NCI-H2081 (cell line): ENCODE data around the gene ATOSB.

Experiments
- DNase-seq, 2 experiments: peaks; one replicate each; lab custom pipeline; 2025; lab: John Stamatoyannopoulos, UW

ATOSB gene

GRCh38 chr9:35114113-35114839, 1.4 kb downstream of the ATOSB start:
- peak; percentile 10 to 36 for DNase-seq

GRCh38 chr9:35112257-35113020, 3.2 kb downstream of the ATOSB start:
- DNase-seq = no peak

- DNase-seq = peak; percentile 98 to 99
These were observed 4.4 kb downstream of the ATOSB start for GRCh38 chr9:35111001-35111933.

- DNase-seq = no peak
These were observed 5.3 kb downstream of the ATOSB start for GRCh38 chr9:35110327-35110761.

GRCh38 chr9:35108946-35109575, 6.6 kb downstream of the ATOSB start:
- DNase-seq = no peak

GRCh38 chr9:35108461-35108860, 7.2 kb downstream of the ATOSB start:
- DNase-seq = no peak

GRCh38 chr9:35107297-35108290, 8.1 kb downstream of the ATOSB start:
- no peak for DNase-seq

- DNase-seq = no peak
These were observed 9.3 kb downstream of the ATOSB start for GRCh38 chr9:35106343-35106730.

GRCh38 chr9:35105571-35106342, 9.9 kb downstream of the ATOSB start:
- DNase-seq = no peak

GRCh38 chr9:35105126-35105525, 10.5 kb downstream of the ATOSB start:
- no peak for DNase-seq

- no peak for DNase-seq
These were observed 11.1 kb downstream of the ATOSB start for GRCh38 chr9:35104586-35104985.

GRCh38 chr9:35103660-35104191, 11.9 kb downstream of the ATOSB start:
- DNase-seq = no peak

GRCh38 chr9:35102769-35103659, 12.6 kb downstream of the ATOSB start, which contains the start of gene STOML2:
TSS of gene STOML2 (minus strand) at chr9:35103131. CDS start at chr9:35103094, 37 bp downstream.
- DNase-seq = peak; percentile 97 to 98

GRCh38 chr9:35102465-35102768, 13.2 kb downstream of the ATOSB start:
- DNase-seq = no peak

GRCh38 chr9:35097573-35097972, 18.1 kb downstream of the ATOSB start:
- DNase-seq = no peak

GRCh38 chr9:35096035-35096849, 19.4 kb downstream of the ATOSB start, which contains the start of gene PIGO:
TSS of gene PIGO (minus strand) at chr9:35096591. CDS start at chr9:35095565, 1,026 bp downstream.
- peak; percentile 90 to 93 for DNase-seq

GRCh38 chr9:35091536-35091935, 24.1 kb downstream of the ATOSB start:
- DNase-seq = no peak
